ENCODE results near the gene TXNRD1.

DNA sequence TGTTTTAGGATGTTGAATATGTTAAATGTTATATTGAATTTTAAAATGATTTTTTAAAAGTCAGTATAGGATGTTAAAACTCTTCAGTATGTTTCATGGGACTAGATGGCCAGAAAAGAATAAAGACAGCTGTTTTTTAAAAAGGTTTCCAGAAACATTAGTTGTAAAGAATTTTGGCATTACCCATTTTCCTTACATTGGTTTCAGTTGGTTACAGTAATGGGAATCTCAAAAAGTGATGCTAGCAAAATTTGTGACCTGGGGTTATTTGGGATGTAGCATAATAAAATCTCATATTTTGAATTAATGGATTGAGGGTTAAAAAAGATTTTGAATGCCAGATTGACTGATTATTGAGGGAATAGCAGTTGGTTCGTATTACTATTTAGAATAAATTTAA is 113.2 kb downstream of the TXNRD1 start:
- no peak for TF ChIP-seq ZBTB26 (tag by site-specific recombination; optimal IDR thresholded peaks at IDR 0.05)
- no peak for TF ChIP-seq ZNF26 (tag by site-specific recombination; IDR thresholded peaks at IDR 0.05)
- no peak for TF ChIP-seq ZNF580 (tag by site-specific recombination; IDR thresholded peaks at IDR 0.05)
- TF ChIP-seq, protein P1, sequence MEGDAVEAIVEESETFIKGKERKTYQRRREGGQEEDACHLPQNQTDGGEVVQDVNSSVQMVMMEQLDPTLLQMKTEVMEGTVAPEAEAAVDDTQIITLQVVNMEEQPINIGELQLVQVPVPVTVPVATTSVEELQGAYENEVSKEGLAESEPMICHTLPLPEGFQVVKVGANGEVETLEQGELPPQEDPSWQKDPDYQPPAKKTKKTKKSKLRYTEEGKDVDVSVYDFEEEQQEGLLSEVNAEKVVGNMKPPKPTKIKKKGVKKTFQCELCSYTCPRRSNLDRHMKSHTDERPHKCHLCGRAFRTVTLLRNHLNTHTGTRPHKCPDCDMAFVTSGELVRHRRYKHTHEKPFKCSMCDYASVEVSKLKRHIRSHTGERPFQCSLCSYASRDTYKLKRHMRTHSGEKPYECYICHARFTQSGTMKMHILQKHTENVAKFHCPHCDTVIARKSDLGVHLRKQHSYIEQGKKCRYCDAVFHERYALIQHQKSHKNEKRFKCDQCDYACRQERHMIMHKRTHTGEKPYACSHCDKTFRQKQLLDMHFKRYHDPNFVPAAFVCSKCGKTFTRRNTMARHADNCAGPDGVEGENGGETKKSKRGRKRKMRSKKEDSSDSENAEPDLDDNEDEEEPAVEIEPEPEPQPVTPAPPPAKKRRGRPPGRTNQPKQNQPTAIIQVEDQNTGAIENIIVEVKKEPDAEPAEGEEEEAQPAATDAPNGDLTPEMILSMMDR (tag by site-specific recombination; IDR thresholded peaks at IDR 0.05): no peak
- no peak for TF ChIP-seq GLIS2 (tag by site-specific recombination; IDR thresholded peaks at IDR 0.05)
- no peak for TF ChIP-seq KLF7 (tag by site-specific recombination; IDR thresholded peaks at IDR 0.05; ENCODE audit: borderline replicate concordance)
- TF ChIP-seq ZEB2 (tag by site-specific recombination; IDR thresholded peaks at IDR 0.05): no peak
- no peak for TF ChIP-seq ZNF184 (tag by site-specific recombination; IDR thresholded peaks at IDR 0.05)
- no peak for TF ChIP-seq ZNF114 (tag by site-specific recombination; IDR thresholded peaks at IDR 0.05)
- TF ChIP-seq ZNF274 (IDR thresholded peaks at IDR 0.05; ENCODE audit: low read length): no peak
- no peak for TF ChIP-seq ZNF274 (tag by site-specific recombination; IDR thresholded peaks at IDR 0.05; ENCODE audit: borderline replicate concordance)
- no peak for TF ChIP-seq ZBTB10 (tag by site-specific recombination; IDR thresholded peaks at IDR 0.05)
